Measurements from ENCODE around the gene TNFRSF13B. TPM values are rescaled to one million over a fixed set of nuclear protein-coding genes. Genes with fewer than 3 reads are reported as not detected.

The TNFRSF13B gene
- total RNA-seq, 6 experiments from 2014 or later = not detected

GRCh38 chr17:16940116-16940881 lies 31.6 kb downstream of the TNFRSF13B start:
- Mint-ChIP-seq H3K36me3 (ENCODE audit: low read depth) (no peaks in the 10 kb centered on the region), H3K4me3 (no peak overlapping the region), H3K27ac (no peak overlapping the region), H3K27me3 (ENCODE audit: insufficient read depth) (peaks cover 61% of the 10 kb centered on the region), H3K4me1 (ENCODE audit: low read depth) (peaks cover 20% of the 10 kb centered on the region), H3K9me3 (no peaks in the 10 kb centered on the region)
- no peak for TF ChIP-seq CTCF (IDR thresholded peaks at IDR 0.05)
- DNase-seq = no peak

- Mint-ChIP-seq H3K4me1 (ENCODE audit: low read depth) (peaks cover 20% of the 10 kb centered on the region), H3K27ac (no peak overlapping the region), H3K36me3 (ENCODE audit: low read depth) (no peaks in the 10 kb centered on the region), H3K27me3 (ENCODE audit: insufficient read depth) (peaks cover 56% of the 10 kb centered on the region), H3K9me3 (no peaks in the 10 kb centered on the region), H3K4me3 (no peak overlapping the region)
- TF ChIP-seq CTCF (IDR thresholded peaks at IDR 0.05) = no peak
- DNase-seq = no peak
Measured at GRCh38 chr17:16939606-16940115, 32.3 kb downstream of the TNFRSF13B start.

- DNase-seq = no peak
- no peak for TF ChIP-seq CTCF (IDR thresholded peaks at IDR 0.05)
- no peak overlapping the region for H3K27ac Mint-ChIP-seq
- peaks cover 20% of the 10 kb centered on the region for H3K4me1 Mint-ChIP-seq (ENCODE audit: low read depth)
- no peak overlapping the region for H3K4me3 Mint-ChIP-seq
- peaks cover 51% of the 10 kb centered on the region for H3K27me3 Mint-ChIP-seq (ENCODE audit: insufficient read depth)
- H3K36me3 Mint-ChIP-seq (ENCODE audit: low read depth) = no peaks in the 10 kb centered on the region
- H3K9me3 Mint-ChIP-seq = no peaks in the 10 kb centered on the region
Measured at GRCh38 chr17:16939208-16939576, 32.7 kb downstream of the TNFRSF13B start.

- no peak for TF ChIP-seq CTCF (IDR thresholded peaks at IDR 0.05)
- no peak overlapping the region for H3K27ac Mint-ChIP-seq
- peaks cover 20% of the 10 kb centered on the region for H3K4me1 Mint-ChIP-seq (ENCODE audit: low read depth)
- H3K4me3 Mint-ChIP-seq = no peak overlapping the region
- DNase-seq = no peak
- H3K27me3 Mint-ChIP-seq (ENCODE audit: insufficient read depth) = peaks cover 46% of the 10 kb centered on the region
- no peaks in the 10 kb centered on the region for H3K36me3 Mint-ChIP-seq (ENCODE audit: low read depth)
- no peaks in the 10 kb centered on the region for H3K9me3 Mint-ChIP-seq
Measured at GRCh38 chr17:16938496-16939207, 33.3 kb downstream of the TNFRSF13B start.

- TF ChIP-seq CTCF (IDR thresholded peaks at IDR 0.05) = no peak
- H3K36me3 Mint-ChIP-seq (ENCODE audit: low read depth) = no peaks in the 10 kb centered on the region
- no peak for DNase-seq
- H3K4me3 Mint-ChIP-seq = no peak overlapping the region
- no peak overlapping the region for H3K27ac Mint-ChIP-seq
- H3K9me3 Mint-ChIP-seq = no peaks in the 10 kb centered on the region
- peaks cover 20% of the 10 kb centered on the region for H3K4me1 Mint-ChIP-seq (ENCODE audit: low read depth)
- peaks cover 40% of the 10 kb centered on the region for H3K27me3 Mint-ChIP-seq (ENCODE audit: insufficient read depth)
Measured at GRCh38 chr17:16938031-16938430, 33.9 kb downstream of the TNFRSF13B start.

All from HFFc6 (cell line).